ENCODE data around the gene MDM2. TPM values are rescaled to one million over a fixed set of nuclear protein-coding genes. Genes with fewer than 3 reads are reported as not detected.
A peak's percentile ranks its signal among the peaks of the same experiment; 100 is the strongest.

MDM2 gene
- 62.0 and 85.5 TPM in 2 replicates for total RNA-seq (2014; rRNA removed; shearing (Covaris generic))

- no peaks in the 10 kb centered on the region for H3K27me3 ChIP-seq
- DNase-seq: peak; percentile 95
These were observed at the start of gene MDM2 for GRCh38 chr12:68807576-68808387. MDM2 (plus strand) TSS chr12:68808177; CDS start chr12:68808478, 301 bp downstream.

GRCh38 chr12:68759852-68760251 lies 48.1 kb upstream of the MDM2 start:
- H3K9me3 ChIP-seq (replicated peaks): no peaks in the 10 kb centered on the region
- no peak overlapping the region for H3K4me3 ChIP-seq
- H3K27me3 ChIP-seq: no peaks in the 10 kb centered on the region
- no peaks in the 10 kb centered on the region for H3K4me1 ChIP-seq
- H3K27ac ChIP-seq: no peak overlapping the region
- peaks cover 30% of the 10 kb centered on the region for H3K36me3 ChIP-seq
- no peak for DNase-seq

More at GRCh38 chr12:68807576-68808387, at the start of gene MDM2:
- Histone ChIP-seq H3K4me3 (peak within 1 kb of the TSS; percentile 95), H3K36me3 (peaks cover 25% of the 10 kb centered on the region), H3K9me3 (replicated peaks) (no peaks in the 10 kb centered on the region), H3K27ac (peak within 1 kb of the TSS; percentile 98), H3K4me1 (0 out of 2 replicates have a peak, but pooled peaks cover 2% of the 10 kb centered on the region)

- no peak overlapping the region for H3K27ac ChIP-seq
These were observed 47.1 kb upstream of the MDM2 start for GRCh38 chr12:68760806-68761441.

GRCh38 chr12:68761442-68761812 lies 46.5 kb upstream of the MDM2 start:
- H3K4me3 ChIP-seq: no peak overlapping the region
- H3K36me3 ChIP-seq: peaks cover 16% of the 10 kb centered on the region
- H3K27me3 ChIP-seq: no peaks in the 10 kb centered on the region
- H3K9me3 ChIP-seq (replicated peaks): no peaks in the 10 kb centered on the region
- H3K27ac ChIP-seq: no peak overlapping the region
- DNase-seq: no peak
- no peaks in the 10 kb centered on the region for H3K4me1 ChIP-seq

More at GRCh38 chr12:68760806-68761441, 47.1 kb upstream of the MDM2 start:
- H3K4me1 ChIP-seq: no peaks in the 10 kb centered on the region
- peaks cover 19% of the 10 kb centered on the region for H3K36me3 ChIP-seq
- no peak overlapping the region for H3K4me3 ChIP-seq
- DNase-seq: no peak
- no peaks in the 10 kb centered on the region for H3K9me3 ChIP-seq (replicated peaks)
- H3K27me3 ChIP-seq: no peaks in the 10 kb centered on the region

GRCh38 chr12:68761901-68762630 lies 45.9 kb upstream of the MDM2 start:
- Histone ChIP-seq H3K4me3 (no peak overlapping the region), H3K27ac (no peak overlapping the region), H3K9me3 (replicated peaks) (no peaks in the 10 kb centered on the region), H3K4me1 (no peaks in the 10 kb centered on the region), H3K27me3 (no peaks in the 10 kb centered on the region), H3K36me3 (peaks cover 20% of the 10 kb centered on the region)
- no peak for DNase-seq

- Histone ChIP-seq H3K27ac (no peak overlapping the region), H3K27me3 (no peaks in the 10 kb centered on the region), H3K9me3 (replicated peaks) (no peaks in the 10 kb centered on the region), H3K4me1 (no peaks in the 10 kb centered on the region), H3K4me3 (no peak overlapping the region), H3K36me3 (peaks cover 20% of the 10 kb centered on the region)
- DNase-seq: no peak
These were observed 45.3 kb upstream of the MDM2 start for GRCh38 chr12:68762691-68763090.

- Histone ChIP-seq H3K27me3 (no peaks in the 10 kb centered on the region), H3K27ac (no peak overlapping the region), H3K4me1 (no peaks in the 10 kb centered on the region), H3K36me3 (peaks cover 9% of the 10 kb centered on the region; the same call in 1 of the 2 replicates), H3K4me3 (no peak overlapping the region), H3K9me3 (replicated peaks) (no peaks in the 10 kb centered on the region)
- DNase-seq: no peak
These were observed 42.3 kb upstream of the MDM2 start for GRCh38 chr12:68765696-68766095.

GRCh38 chr12:68766646-68767045 lies 41.3 kb upstream of the MDM2 start:
- no peak for DNase-seq
- Histone ChIP-seq H3K36me3 (peaks cover 9% of the 10 kb centered on the region; the same call in 1 of the 2 replicates), H3K4me3 (no peak overlapping the region), H3K27ac (no peak overlapping the region), H3K9me3 (replicated peaks) (no peaks in the 10 kb centered on the region), H3K27me3 (no peaks in the 10 kb centered on the region), H3K4me1 (no peaks in the 10 kb centered on the region)

GRCh38 chr12:68767191-68767590 lies 40.8 kb upstream of the MDM2 start:
- DNase-seq: no peak
- H3K27ac ChIP-seq: no peak overlapping the region
- H3K4me1 ChIP-seq: no peaks in the 10 kb centered on the region
- no peaks in the 10 kb centered on the region for H3K27me3 ChIP-seq
- no peaks in the 10 kb centered on the region for H3K9me3 ChIP-seq (replicated peaks)
- H3K36me3 ChIP-seq: peaks cover 9% of the 10 kb centered on the region; the same call in 1 of the 2 replicates
- H3K4me3 ChIP-seq: no peak overlapping the region

- no peak for DNase-seq
- Histone ChIP-seq H3K9me3 (replicated peaks) (no peaks in the 10 kb centered on the region), H3K27me3 (no peaks in the 10 kb centered on the region), H3K4me1 (peaks cover 1% of the 10 kb centered on the region; the same call in 1 of the 2 replicates), H3K27ac (no peak overlapping the region), H3K36me3 (0 out of 2 replicates have a peak, but pooled peaks cover 4% of the 10 kb centered on the region), H3K4me3 (no peak overlapping the region)
These were observed 39.5 kb upstream of the MDM2 start for GRCh38 chr12:68768431-68768939.

GRCh38 chr12:68769941-68770340 lies 38.0 kb upstream of the MDM2 start:
- Histone ChIP-seq H3K36me3 (0 out of 2 replicates have a peak, but pooled peaks cover 4% of the 10 kb centered on the region), H3K27me3 (no peaks in the 10 kb centered on the region), H3K4me3 (no peak overlapping the region), H3K4me1 (peaks cover 4% of the 10 kb centered on the region; the same call in 1 of the 2 replicates), H3K9me3 (replicated peaks) (no peaks in the 10 kb centered on the region), H3K27ac (no peak overlapping the region)
- DNase-seq: no peak

GRCh38 chr12:68771223-68771925 lies 36.6 kb upstream of the MDM2 start:
- DNase-seq: no peak
- Histone ChIP-seq H3K36me3 (0 out of 2 replicates have a peak, but pooled peaks cover 4% of the 10 kb centered on the region), H3K4me1 (peaks cover 6% of the 10 kb centered on the region), H3K27ac (no peak overlapping the region), H3K9me3 (replicated peaks) (no peaks in the 10 kb centered on the region), H3K27me3 (no peaks in the 10 kb centered on the region), H3K4me3 (no peak overlapping the region)

GRCh38 chr12:68772714-68773113 lies 35.3 kb upstream of the MDM2 start:
- Histone ChIP-seq H3K27me3 (no peaks in the 10 kb centered on the region), H3K4me1 (peaks cover 19% of the 10 kb centered on the region), H3K9me3 (replicated peaks) (no peaks in the 10 kb centered on the region), H3K36me3 (no peaks in the 10 kb centered on the region), H3K4me3 (no peak overlapping the region), H3K27ac (no peak overlapping the region)
- DNase-seq: no peak

GRCh38 chr12:68773582-68773981 lies 34.4 kb upstream of the MDM2 start:
- peaks cover 19% of the 10 kb centered on the region for H3K4me1 ChIP-seq
- no peaks in the 10 kb centered on the region for H3K27me3 ChIP-seq
- H3K36me3 ChIP-seq: no peaks in the 10 kb centered on the region
- no peak for DNase-seq
- H3K4me3 ChIP-seq: no peak overlapping the region
- no peak overlapping the region for H3K27ac ChIP-seq
- no peaks in the 10 kb centered on the region for H3K9me3 ChIP-seq (replicated peaks)
